IMR-90 (cell line): ENCODE measurements around the gene SAP30BP. TPM values are rescaled to one million over a fixed set of nuclear protein-coding genes. Genes with fewer than 3 reads are reported as not detected.

Source experiments
- ATAC-seq: fragments of 200-7000 bp; cut with Tn5 transposase; 2 replicates; pipeline ENCODE4 v1.9.1; 2020; ENCODE audit warnings: low read depth, mild to moderate bottlenecking, moderate library complexity
- BruUV-seq: library from RNA; stranded (reverse); fragments of 400-500 nt; replicated peaks from 2 replicates; lab custom pipeline; 2021; lab: Mats Ljungman, UMichigan
- CTCF ChIA-PET: fragments of 300-600 bp; formaldehyde crosslinking; extraction: SDS; loops from one replicate; lab custom pipeline; 2021; ENCODE audit warnings: antibody characterized with exemption; lab: Yijun Ruan, JAX
- POLR2A ChIA-PET: fragments of 300-600 bp; sonication (Branson Sonifier 250); formaldehyde crosslinking; loops from one replicate; lab custom pipeline; 2022; ENCODE audit warnings: antibody characterized with exemption; ENCODE audit not compliant: unreplicated experiment; lab: Charles Lee
- DNase-seq: peaks from one replicate; pipeline ENCODE4 v3.0.0; 2013
- H2AFZ ChIP-seq: replicated peaks from 2 replicates; pipeline ENCODE3; 2013; ENCODE audit warnings: low read length, mild to moderate bottlenecking; ENCODE audit not compliant: poor library complexity
- H2AK5ac ChIP-seq: 2 replicates; pipeline ENCODE4 v1.6.1; 2013; ENCODE audit warnings: low read depth, low read length, inconsistent platforms
- H2AK9ac ChIP-seq: replicated peaks from 2 replicates; pipeline ENCODE3; 2013; ENCODE audit warnings: mild to moderate bottlenecking, low read depth, low read length, moderate library complexity; ENCODE audit not compliant: poor library complexity
- H2BK120ac ChIP-seq: 2 replicates; pipeline ENCODE4 v1.6.1; 2013; ENCODE audit warnings: low read depth, low read length, inconsistent platforms
- H2BK15ac ChIP-seq: 3 replicates; pipeline ENCODE4 v1.6.1; 2013; ENCODE audit warnings: low read depth, low read length, inconsistent platforms
- H2BK20ac ChIP-seq: 2 replicates; pipeline ENCODE4 v1.6.1; 2013; ENCODE audit warnings: low read depth, mild to moderate bottlenecking, inconsistent platforms, low read length, moderate library complexity
- H2BK5ac ChIP-seq: 2 replicates; pipeline ENCODE4 v1.6.1; 2013; ENCODE audit warnings: mild to moderate bottlenecking, low read depth, low read length, inconsistent platforms; ENCODE audit not compliant: poor library complexity, severe bottlenecking
- H3K14ac ChIP-seq: replicated peaks from 2 replicates; pipeline ENCODE4 v1.6.1; 2013; ENCODE audit warnings: low read depth, low read length, inconsistent platforms
- H3K18ac ChIP-seq: 2 replicates; pipeline ENCODE4 v1.6.1; 2013; ENCODE audit warnings: low read depth, low read length, control low read depth
- H3K23ac ChIP-seq: 2 replicates; pipeline ENCODE4 v1.6.1; 2013; ENCODE audit warnings: low read depth, low read length, inconsistent platforms
- H3K27ac ChIP-seq: 2 replicates; pipeline ENCODE4 v1.5.1; 2013; ENCODE audit warnings: mild to moderate bottlenecking, control low read depth, low read length; ENCODE audit not compliant: insufficient read depth
- H3K27me3 ChIP-seq: 2 replicates; pipeline ENCODE4 v1.6.1; 2013; ENCODE audit warnings: low read length; ENCODE audit not compliant: control insufficient read depth, insufficient read depth
- H3K36me3 ChIP-seq: 2 replicates; pipeline ENCODE4 v1.6.1; 2013; ENCODE audit warnings: low read length, mixed read lengths; ENCODE audit not compliant: control insufficient read depth, insufficient read depth
- H3K4ac ChIP-seq: 2 replicates; pipeline ENCODE4 v1.6.1; 2013; ENCODE audit warnings: low read depth, low read length, inconsistent platforms
- H3K4me1 ChIP-seq: 2 replicates; pipeline ENCODE4 v1.6.1; 2013; ENCODE audit warnings: low read length, mixed read lengths; ENCODE audit not compliant: control insufficient read depth, insufficient read depth
- H3K4me2 ChIP-seq: 2 replicates; pipeline ENCODE4 v1.6.1; 2013; ENCODE audit warnings: low read depth, mild to moderate bottlenecking, control low read depth, low read length, moderate library complexity
- H3K4me3 ChIP-seq: 2 replicates; pipeline ENCODE4 v1.5.1; 2013; ENCODE audit warnings: low read depth, mild to moderate bottlenecking, control low read depth, low read length, moderate library complexity; ENCODE audit not compliant: insufficient read depth
- H3K56ac ChIP-seq: 2 replicates; pipeline ENCODE4 v1.6.1; 2013; ENCODE audit warnings: low read length, inconsistent platforms; ENCODE audit not compliant: insufficient read depth; ENCODE audit errors: extremely low read depth
- H3K79me1 ChIP-seq, 2 experiments: 2 replicates each; pipeline ENCODE4 v1.6.1; 2013; ENCODE audit warnings: low read length in 2 of 2, inconsistent platforms in 1 of 2, low read depth in 1 of 2
- H3K9ac ChIP-seq: 2 replicates; pipeline ENCODE4 v1.6.1; 2013; ENCODE audit warnings: low read depth, low read length, control low read depth
- H3K9me1 ChIP-seq: 2 replicates; pipeline ENCODE4 v1.6.1; 2013; ENCODE audit warnings: low read length, inconsistent platforms; ENCODE audit not compliant: insufficient read depth
- H3K9me3 ChIP-seq: 2 replicates; pipeline ENCODE4 v1.6.1; 2013; ENCODE audit warnings: low read length; ENCODE audit not compliant: control insufficient read depth, insufficient read depth
- H4K20me1 ChIP-seq: 2 replicates; pipeline ENCODE4 v1.6.1; 2013; ENCODE audit warnings: low read length, inconsistent platforms; ENCODE audit not compliant: insufficient read depth
- H4K5ac ChIP-seq: 2 replicates; pipeline ENCODE4 v1.6.1; 2013; ENCODE audit warnings: mild to moderate bottlenecking, low read depth, low read length, control low read depth
- H4K8ac ChIP-seq, 2 experiments: 2 replicates each; pipeline ENCODE4 v1.6.1; 2013; ENCODE audit warnings: low read depth in 2 of 2, low read length in 2 of 2, control low read depth in 1 of 2, inconsistent platforms in 1 of 2
- H4K91ac ChIP-seq: 2 replicates; pipeline ENCODE4 v1.6.1; 2013; ENCODE audit warnings: low read depth, low read length, inconsistent platforms; ENCODE audit not compliant: insufficient read depth
- BHLHE40 ChIP-seq: fragments of 150-350 bp; IDR thresholded peaks from 2 replicates; pipeline ENCODE4 v1.6.1; 2016; ENCODE audit warnings: mild to moderate bottlenecking, low read depth, low read length
- CEBPB ChIP-seq: IDR thresholded peaks from 2 replicates; pipeline ENCODE4 v1.6.1; 2012; ENCODE audit warnings: low read depth, low read length, improper control_type of control experiment
- CHD1 ChIP-seq: IDR thresholded peaks from 2 replicates; pipeline ENCODE4 v1.6.1; 2012; ENCODE audit warnings: low read depth, low read length, improper control_type of control experiment
- ELK1 ChIP-seq: fragments of 150-350 bp; IDR thresholded peaks from 2 replicates; pipeline ENCODE4 v1.6.1; 2016; ENCODE audit warnings: low read depth, mild to moderate bottlenecking, low read length, moderate library complexity, borderline replicate concordance
- FOS ChIP-seq: fragments of 150-350 bp; IDR thresholded peaks from 2 replicates; pipeline ENCODE4 v1.6.1; 2016; ENCODE audit warnings: low read depth, low read length
- MAFK ChIP-seq: IDR thresholded peaks from 2 replicates; pipeline ENCODE4 v1.6.1; 2012; ENCODE audit warnings: low read depth, low read length, improper control_type of control experiment
- MAZ ChIP-seq: IDR thresholded peaks from 2 replicates; pipeline ENCODE4 v1.6.1; 2012; ENCODE audit warnings: low read depth, mild to moderate bottlenecking, low read length, improper control_type of control experiment, moderate library complexity, borderline replicate concordance
- MXI1 ChIP-seq: IDR thresholded peaks from 2 replicates; pipeline ENCODE4 v1.6.1; 2012; ENCODE audit warnings: low read depth, mild to moderate bottlenecking, low read length, moderate library complexity, borderline replicate concordance
- NFE2L2 ChIP-seq: fragments of 150-350 bp; IDR thresholded peaks from 2 replicates; pipeline ENCODE4 v1.6.1; 2016; ENCODE audit warnings: low read depth, mild to moderate bottlenecking, low read length
- POLR2A ChIP-seq: IDR thresholded peaks from 2 replicates; pipeline ENCODE4 v1.6.1; 2012; ENCODE audit warnings: mild to moderate bottlenecking, low read depth, low read length
- RAD21 ChIP-seq: IDR thresholded peaks from 2 replicates; pipeline ENCODE4 v1.6.1; 2012; ENCODE audit warnings: low read length, improper control_type of control experiment
- RCOR1 ChIP-seq: IDR thresholded peaks from 2 replicates; pipeline ENCODE4 v1.6.1; 2012; ENCODE audit warnings: mild to moderate bottlenecking, low read length, improper control_type of control experiment; ENCODE audit not compliant: insufficient replicate concordance
- RFX5 ChIP-seq: IDR thresholded peaks from 2 replicates; pipeline ENCODE4 v1.8.0; 2012; ENCODE audit warnings: low read depth, mild to moderate bottlenecking, low read length, moderate library complexity
- SMC3 ChIP-seq: fragments of 150-350 bp; IDR thresholded peaks from 2 replicates; pipeline ENCODE4 v1.6.1; 2016; ENCODE audit warnings: low read depth, mild to moderate bottlenecking, antibody characterized with exemption, low read length, moderate library complexity
- USF2 ChIP-seq: fragments of 150-350 bp; IDR thresholded peaks from 2 replicates; pipeline ENCODE4 v1.6.1; 2017; ENCODE audit warnings: mild to moderate bottlenecking, antibody characterized with exemption, low read length, low read depth
- WGBS, 2 experiments: methylation state at CpG; one replicate each; pipeline versions ENCODE4 v1.1.5 to v1.1.7; 2013; ENCODE audit warnings: missing lambda C conversion rate in 2 of 2; ENCODE audit not compliant: insufficient read length in 1 of 2; ENCODE audit errors: extremely low coverage in 2 of 2; 5-methylcytosine and 5-hydroxymethylcytosine counted together
- dilution Hi-C: fragments of 300-500 bp; cut with HindIII; formaldehyde crosslinking; loops from one replicate; pipeline ENCODE4 v1.14.3; 2018; ENCODE audit warnings: low sequenced_read_pairs; ENCODE audit not compliant: unreplicated experiment
- in situ Hi-C: fragments of 300-500 bp; cut with MboI; formaldehyde crosslinking; loops from 3 replicates; pipeline ENCODE4 v1.14.3; 2019; ENCODE audit warnings: low sequenced_read_pairs, inconsistent platforms, mixed read lengths
- intact Hi-C: fragments of 100-400 bp; cut with micrococcal nuclease; formaldehyde crosslinking; loops from 2 replicates; pipeline ENCODE4 v1.10.0; 2022
- polyA plus RNA-seq, 3 experiments: library from polyadenylated mRNA; depleted of rRNA; stranded (reverse); fragments of >200 nt; gene quantifications; 2 replicates each; pipeline ENCODE4 v1.2.3, GENCODE V29; 2012; ENCODE audit warnings: low replicate concordance in 1 of 3
- total RNA-seq: library from RNA; depleted of rRNA; stranded (reverse); fragments of >200 nt; gene quantifications from 2 replicates; pipeline ENCODE4 v1.2.3, GENCODE V29; 2012
- TF ChIP-seq, protein P1 (sequence below): conservative IDR thresholded peaks from 2 replicates; pipeline ENCODE4 v1.5.1; 2012; ENCODE audit warnings: mild to moderate bottlenecking, low read depth, low read length, improper control_type of control experiment

The SAP30BP gene
- total and polyA plus RNA-seq, 2 of the 4 experiments (the other 2 are of a cell fraction) = 70.4 to 139 TPM

DNA sequence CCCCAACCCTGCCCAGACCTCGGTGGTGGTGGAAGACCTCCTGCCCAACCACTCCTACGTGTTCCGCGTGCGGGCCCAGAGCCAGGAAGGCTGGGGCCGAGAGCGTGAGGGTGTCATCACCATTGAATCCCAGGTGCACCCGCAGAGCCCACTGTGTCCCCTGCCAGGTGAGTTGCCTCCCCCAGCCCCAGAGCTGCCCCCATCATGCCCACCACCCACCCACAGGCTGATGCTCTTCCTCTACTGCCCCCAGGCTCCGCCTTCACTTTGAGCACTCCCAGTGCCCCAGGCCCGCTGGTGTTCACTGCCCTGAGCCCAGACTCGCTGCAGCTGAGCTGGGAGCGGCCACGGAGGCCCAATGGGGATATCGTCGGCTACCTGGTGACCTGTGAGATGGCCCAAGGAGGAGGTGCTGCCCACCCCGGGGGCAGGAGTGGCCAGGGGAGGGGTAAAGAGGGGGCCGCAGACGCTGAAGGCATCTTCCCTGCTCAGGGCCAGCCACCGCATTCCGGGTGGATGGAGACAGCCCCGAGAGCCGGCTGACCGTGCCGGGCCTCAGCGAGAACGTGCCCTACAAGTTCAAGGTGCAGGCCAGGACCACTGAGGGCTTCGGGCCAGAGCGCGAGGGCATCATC is 89.4 kb downstream of the SAP30BP start:
- Histone ChIP-seq H2BK5ac (no peak overlapping the region), H3K14ac (no peak overlapping the region), H3K27ac (no peak overlapping the region), H4K5ac (no peak overlapping the region), H3K9ac (no peak overlapping the region), H3K56ac (no peak overlapping the region), H3K79me1 (no peaks in the 10 kb centered on the region), H3K4me1 (peaks cover 6% of the 10 kb centered on the region), H3K4me3 (no peak overlapping the region), H3K9me1 (peaks cover 3% of the 10 kb centered on the region; the same call in 1 of the 2 replicates), H2BK120ac (no peak overlapping the region), H3K9me3 (no peaks in the 10 kb centered on the region), H2BK15ac (no peak overlapping the region), H3K27me3 (no peaks in the 10 kb centered on the region; the same call in 1 of the 2 replicates), H2AK5ac (no peak overlapping the region), H3K4ac (no peak overlapping the region), H3K36me3 (no peaks in the 10 kb centered on the region), H4K8ac (no peak overlapping the region), H2BK20ac (no peak overlapping the region), H3K18ac (no peak overlapping the region), H3K4me2 (no peak overlapping the region), H4K91ac (no peak overlapping the region), H2AFZ (no peak overlapping the region), H2AK9ac (no peak overlapping the region), H3K23ac (no peak overlapping the region), H4K20me1 (no peaks in the 10 kb centered on the region)
- 96% methylated on average over 5 of the region's 29 CpGs; no CpG with 5 or more reads in 1 of the 2 experiments for WGBS, 2 experiments
- ChIA-PET CTCF (no interaction called here), POLR2A (no interaction called here)
- in situ Hi-C loops (no loop called here), dilution Hi-C loops (no loop called here), intact Hi-C loops (no loop called here)
- ATAC-seq = no peak
- TF ChIP-seq ELK1 (no peak), RCOR1 (no peak), RFX5 (no peak), BHLHE40 (no peak), MXI1 (no peak), USF2 (no peak), CEBPB (no peak), CHD1 (no peak), FOS (no peak), SMC3 (no peak), NFE2L2 (no peak), RAD21 (no peak), MAZ (no peak), MAFK (no peak), POLR2A (no peak)
- TF ChIP-seq, protein P1, sequence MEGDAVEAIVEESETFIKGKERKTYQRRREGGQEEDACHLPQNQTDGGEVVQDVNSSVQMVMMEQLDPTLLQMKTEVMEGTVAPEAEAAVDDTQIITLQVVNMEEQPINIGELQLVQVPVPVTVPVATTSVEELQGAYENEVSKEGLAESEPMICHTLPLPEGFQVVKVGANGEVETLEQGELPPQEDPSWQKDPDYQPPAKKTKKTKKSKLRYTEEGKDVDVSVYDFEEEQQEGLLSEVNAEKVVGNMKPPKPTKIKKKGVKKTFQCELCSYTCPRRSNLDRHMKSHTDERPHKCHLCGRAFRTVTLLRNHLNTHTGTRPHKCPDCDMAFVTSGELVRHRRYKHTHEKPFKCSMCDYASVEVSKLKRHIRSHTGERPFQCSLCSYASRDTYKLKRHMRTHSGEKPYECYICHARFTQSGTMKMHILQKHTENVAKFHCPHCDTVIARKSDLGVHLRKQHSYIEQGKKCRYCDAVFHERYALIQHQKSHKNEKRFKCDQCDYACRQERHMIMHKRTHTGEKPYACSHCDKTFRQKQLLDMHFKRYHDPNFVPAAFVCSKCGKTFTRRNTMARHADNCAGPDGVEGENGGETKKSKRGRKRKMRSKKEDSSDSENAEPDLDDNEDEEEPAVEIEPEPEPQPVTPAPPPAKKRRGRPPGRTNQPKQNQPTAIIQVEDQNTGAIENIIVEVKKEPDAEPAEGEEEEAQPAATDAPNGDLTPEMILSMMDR = no peak
- DNase-seq = no peak
- BruUV-seq = no TSS peak
